Kidney epithelial cell (primary cell): ENCODE data around the gene ZNF319. TPM values are rescaled to one million over a fixed set of nuclear protein-coding genes. Genes with fewer than 3 reads are reported as not detected.

ENCODE experiments used
- DNase-seq: peaks from one replicate; pipeline ENCODE4 v3.0.0-alpha.2; 2010; ENCODE audit warnings: low read depth
- H3K27me3 ChIP-seq: 2 replicates; pipeline ENCODE4 v1.6.0; 2011; ENCODE audit warnings: low read length; ENCODE audit not compliant: control insufficient read depth, insufficient read depth
- H3K36me3 ChIP-seq: 2 replicates; pipeline ENCODE4 v1.5.1; 2011; ENCODE audit warnings: low read length; ENCODE audit not compliant: control insufficient read depth, insufficient read depth
- H3K4me3 ChIP-seq: 2 replicates; pipeline ENCODE4 v1.5.1; 2011; ENCODE audit warnings: low read depth, mild to moderate bottlenecking, control low read depth, low read length
- CTCF ChIP-seq: IDR thresholded peaks from 2 replicates; pipeline ENCODE4 v1.5.1; 2011; ENCODE audit warnings: mild to moderate bottlenecking, moderate library complexity, low read length, control low read depth, inconsistent platforms; ENCODE audit not compliant: insufficient read depth, poor library complexity, severe bottlenecking
- total RNA-seq: library from RNA; depleted of rRNA; stranded (reverse); fragments of >200 nt; gene quantifications from 2 replicates; pipeline ENCODE4 v1.2.3, GENCODE V29; 2015

ZNF319 gene
- total RNA-seq, 1 donor from 2014 or later = 11.9 TPM

GRCh38 chr16:58046054-58046881 is 45.8 kb upstream of the ZNF319 start:
- no peak for DNase-seq
- TF ChIP-seq CTCF = no peak
- H3K4me3 ChIP-seq = no peak overlapping the region
- no peaks in the 10 kb centered on the region for H3K27me3 ChIP-seq
- no peaks in the 10 kb centered on the region for H3K36me3 ChIP-seq

GRCh38 chr16:58045096-58045495 is 44.6 kb upstream of the ZNF319 start:
- TF ChIP-seq CTCF = no peak

GRCh38 chr16:58044266-58045019 is 44.0 kb upstream of the ZNF319 start:
- Histone ChIP-seq H3K27me3 (no peaks in the 10 kb centered on the region), H3K4me3 (no peak overlapping the region), H3K36me3 (no peaks in the 10 kb centered on the region)
- TF ChIP-seq CTCF = no peak
- no peak for DNase-seq

More at GRCh38 chr16:58045096-58045495, 44.6 kb upstream of the ZNF319 start:
- DNase-seq = no peak
- H3K36me3 ChIP-seq = no peaks in the 10 kb centered on the region
- no peak overlapping the region for H3K4me3 ChIP-seq
- no peaks in the 10 kb centered on the region for H3K27me3 ChIP-seq

GRCh38 chr16:58043571-58044155 is 43.2 kb upstream of the ZNF319 start:
- H3K27me3 ChIP-seq = no peaks in the 10 kb centered on the region
- no peaks in the 10 kb centered on the region for H3K36me3 ChIP-seq
- DNase-seq = no peak
- TF ChIP-seq CTCF = no peak
- no peak overlapping the region for H3K4me3 ChIP-seq

GRCh38 chr16:58042886-58043515 is 42.5 kb upstream of the ZNF319 start:
- DNase-seq = no peak
- no peaks in the 10 kb centered on the region for H3K36me3 ChIP-seq
- H3K27me3 ChIP-seq = no peaks in the 10 kb centered on the region
- no peak for TF ChIP-seq CTCF
- H3K4me3 ChIP-seq = no peak overlapping the region
